Fibroblast of lung (primary cell): ENCODE results near the gene RCAN2. TPM values are rescaled to one million over a fixed set of nuclear protein-coding genes. Genes with fewer than 3 reads are reported as not detected.

Experiments
- DNase-seq, 2 donors: peaks; one replicate each; pipeline versions ENCODE4 v3.0.0 to v3.0.0-alpha.2; 2010; ENCODE audit warnings: low read depth in 2 of 2
- H2AFZ ChIP-seq: 2 replicates; pipeline ENCODE4 v1.5.1; 2012; ENCODE audit warnings: low read length, control low read depth, inconsistent platforms
- H3K27ac ChIP-seq: 2 replicates; pipeline ENCODE4 v1.5.1; 2011; ENCODE audit warnings: low read length, control low read depth; ENCODE audit not compliant: insufficient read depth
- H3K27me3 ChIP-seq: 2 replicates; pipeline ENCODE4 v1.5.1; 2011; ENCODE audit warnings: mild to moderate bottlenecking, low read length; ENCODE audit not compliant: control insufficient read depth, insufficient read depth
- H3K36me3 ChIP-seq: 2 replicates; pipeline ENCODE4 v1.5.1; 2011; ENCODE audit warnings: low read length; ENCODE audit not compliant: control insufficient read depth, insufficient read depth
- H3K4me1 ChIP-seq: 2 replicates; pipeline ENCODE4 v1.5.1; 2011; ENCODE audit warnings: low read length; ENCODE audit not compliant: control insufficient read depth, insufficient read depth; ENCODE audit errors: extremely low read depth
- H3K4me2 ChIP-seq: 2 replicates; pipeline ENCODE4 v1.5.1; 2011; ENCODE audit warnings: low read length, control low read depth; ENCODE audit not compliant: insufficient read depth; ENCODE audit errors: extremely low read depth
- H3K4me3 ChIP-seq, 4 experiments: fragments of 200-600 bp in 1 of 4; sonication (generic) in 1 of 4; replicated peaks in 1 of 4; 2 replicates each; pipeline ENCODE4 v1.5.1; 2011 to 2016; ENCODE audit warnings: low read length in 4 of 4, low read depth in 3 of 4, mild to moderate bottlenecking in 3 of 4, control low read depth in 2 of 4, inconsistent platforms in 1 of 4, mixed read lengths in 1 of 4; ENCODE audit not compliant: insufficient read depth in 1 of 4; ENCODE audit errors: control extremely low read depth in 1 of 4
- H3K79me2 ChIP-seq: 2 replicates; pipeline ENCODE4 v1.5.1; 2012; ENCODE audit warnings: mild to moderate bottlenecking, low read length, inconsistent platforms; ENCODE audit not compliant: control insufficient read depth, insufficient read depth
- H3K9ac ChIP-seq: 2 replicates; pipeline ENCODE4 v1.5.1; 2011; ENCODE audit warnings: mild to moderate bottlenecking, low read length, control low read depth; ENCODE audit not compliant: insufficient read depth
- H3K9me3 ChIP-seq: 2 replicates; pipeline ENCODE4 v1.5.1; 2012; ENCODE audit warnings: low read depth, low read length; ENCODE audit not compliant: control insufficient read depth, insufficient read depth
- H4K20me1 ChIP-seq: 2 replicates; pipeline ENCODE4 v1.5.1; 2011; ENCODE audit warnings: low read length; ENCODE audit not compliant: control insufficient read depth, insufficient read depth; ENCODE audit errors: extremely low read depth
- CTCF ChIP-seq, 2 donors: IDR thresholded peaks in 1 of 2; conservative IDR thresholded peaks in 1 of 2; 1 replicate in 1 of 2; 2 replicates in 1 of 2; pipeline ENCODE4 v1.5.1; 2011 to 2012; ENCODE audit warnings: low read length in 2 of 2, control low read depth in 1 of 2, inconsistent platforms in 1 of 2, low read depth in 1 of 2, mild to moderate bottlenecking in 1 of 2
- EZH2 ChIP-seq: IDR thresholded peaks from 2 replicates; pipeline ENCODE4 v1.5.1; 2012; ENCODE audit warnings: low read length, control low read depth, mild to moderate bottlenecking; ENCODE audit errors: missing control alignments
- polyA plus RNA-seq, 2 donors: library from polyadenylated mRNA; depleted of rRNA in 1 of 2; stranded (reverse) in 1 of 2; unstranded in 1 of 2; fragments of >200 nt; gene quantifications; 2 replicates each; pipeline ENCODE4 v1.2.1, GENCODE V29; 2011 to 2012; ENCODE audit warnings: missing spikeins in 1 of 2
- total RNA-seq: library from RNA; depleted of rRNA; stranded (reverse); fragments of >200 nt; gene quantifications from 2 replicates; pipeline ENCODE4 v1.2.1, GENCODE V29; 2014

Gene RCAN2
- total and polyA plus RNA-seq, 2 donors (not counting 1 experiment from before 2014, with no cell fraction given) = 11.7 to 38.0 TPM

- H3K4me2 ChIP-seq = no peak overlapping the region
- no peak overlapping the region for H3K27ac ChIP-seq
- no peak for DNase-seq
- H3K36me3 ChIP-seq = no peaks in the 10 kb centered on the region
- H2AFZ ChIP-seq = no peak overlapping the region
- no peaks in the 10 kb centered on the region for H3K9me3 ChIP-seq
- no peaks in the 10 kb centered on the region for H3K27me3 ChIP-seq
- H4K20me1 ChIP-seq = no peaks in the 10 kb centered on the region
- no peak for TF ChIP-seq EZH2
- no peak for TF ChIP-seq CTCF (conservative IDR thresholded peaks at IDR 0.05 in 1 of 2, IDR thresholded peaks at IDR 0.05 in 1 of 2; ENCODE audit: low read depth in 1 of 2, low read length in 2 of 2)
- no peaks in the 10 kb centered on the region for H3K79me2 ChIP-seq
- H3K4me1 ChIP-seq = no peaks in the 10 kb centered on the region
- H3K4me3 ChIP-seq = no peak overlapping the region
- H3K9ac ChIP-seq = no peak overlapping the region
Measured at GRCh38 chr6:46376562-46377061, 114.6 kb downstream of the RCAN2 start.

GRCh38 chr6:46370622-46371021 is 120.6 kb downstream of the RCAN2 start:
- H3K9me3 ChIP-seq = no peaks in the 10 kb centered on the region
- no peaks in the 10 kb centered on the region for H3K36me3 ChIP-seq
- no peak for DNase-seq
- H3K4me3 ChIP-seq = no peak overlapping the region
- H3K4me2 ChIP-seq = no peak overlapping the region
- H4K20me1 ChIP-seq = no peaks in the 10 kb centered on the region
- TF ChIP-seq CTCF (conservative IDR thresholded peaks at IDR 0.05 in 1 of 2, IDR thresholded peaks at IDR 0.05 in 1 of 2; ENCODE audit: low read depth in 1 of 2, low read length in 2 of 2) = no peak
- no peak for TF ChIP-seq EZH2
- no peak overlapping the region for H3K27ac ChIP-seq
- H3K27me3 ChIP-seq = no peaks in the 10 kb centered on the region
- no peak overlapping the region for H3K9ac ChIP-seq
- H3K4me1 ChIP-seq = no peaks in the 10 kb centered on the region
- no peak overlapping the region for H2AFZ ChIP-seq
- H3K79me2 ChIP-seq = no peaks in the 10 kb centered on the region

- Histone ChIP-seq H3K4me3 (no peak overlapping the region), H3K9ac (no peak overlapping the region), H3K4me2 (no peak overlapping the region), H4K20me1 (no peaks in the 10 kb centered on the region), H2AFZ (no peak overlapping the region), H3K79me2 (no peaks in the 10 kb centered on the region), H3K27me3 (no peaks in the 10 kb centered on the region), H3K36me3 (no peaks in the 10 kb centered on the region), H3K27ac (no peak overlapping the region), H3K4me1 (no peaks in the 10 kb centered on the region), H3K9me3 (no peaks in the 10 kb centered on the region)
- no peak for TF ChIP-seq CTCF (conservative IDR thresholded peaks at IDR 0.05 in 1 of 2, IDR thresholded peaks at IDR 0.05 in 1 of 2; ENCODE audit: low read depth in 1 of 2, low read length in 2 of 2)
- no peak for TF ChIP-seq EZH2
- no peak for DNase-seq
Measured at GRCh38 chr6:46368169-46368536, 123.1 kb downstream of the RCAN2 start.
